NCI-H1694 treated with DMSO at 0.1 percent for 48 hours (cell line): ENCODE results near the gene FDX2.
"Not testable (repeated sequence)": the region's sequence is repeated elsewhere in the genome, so short reads cannot be mapped to it uniquely, and the experiment has no call there.

Source experiments
- DNase-seq: peaks from one replicate; lab custom pipeline; 2025; lab: John Stamatoyannopoulos, UW

FDX2 gene

GRCh38 chr19:10315335-10316214, at the start of gene FDX2:
Gene FDX2, minus strand, starts transcription at chr19:10316015. Its CDS starts 19 bp downstream, at chr19:10315996.
- peak; percentile 41 for DNase-seq

- DNase-seq, result no peak
Observed at GRCh38 chr19:10365518-10365917, 49.7 kb upstream of the FDX2 start.

GRCh38 chr19:10364644-10365043, 48.8 kb upstream of the FDX2 start:
- no peak for DNase-seq

- no peak for DNase-seq
Observed at GRCh38 chr19:10363789-10364281, 48.0 kb upstream of the FDX2 start.

GRCh38 chr19:10362259-10362658, 46.4 kb upstream of the FDX2 start:
- DNase-seq, result no peak

- no peak for DNase-seq
Observed at GRCh38 chr19:10361569-10362011, 45.8 kb upstream of the FDX2 start.

GRCh38 chr19:10356431-10356830, 40.6 kb upstream of the FDX2 start:
- DNase-seq, result no peak

GRCh38 chr19:10353793-10354391, 38.1 kb upstream of the FDX2 start:
- no peak for DNase-seq

- DNase-seq, result no peak
Observed at GRCh38 chr19:10352764-10353671, 37.2 kb upstream of the FDX2 start.

- DNase-seq, result no peak
Observed at GRCh38 chr19:10346509-10346908, 30.7 kb upstream of the FDX2 start.

GRCh38 chr19:10344780-10345179, 29.0 kb upstream of the FDX2 start:
- no peak for DNase-seq

- no peak for DNase-seq
Observed at GRCh38 chr19:10343495-10343894, 27.7 kb upstream of the FDX2 start.

- no peak for DNase-seq
Observed at GRCh38 chr19:10339977-10340376, 24.2 kb upstream of the FDX2 start.

GRCh38 chr19:10339380-10339960, 23.7 kb upstream of the FDX2 start, which contains the start of gene ICAM3:
Gene ICAM3, minus strand, starts transcription at chr19:10339624. Its CDS starts 10 bp downstream, at chr19:10339614.
- DNase-seq, result no peak

- no peak for DNase-seq
Observed at GRCh38 chr19:10338940-10339339, 23.1 kb upstream of the FDX2 start.

- DNase-seq, result not testable (repeated sequence)
Observed at GRCh38 chr19:10336725-10337124, 20.9 kb upstream of the FDX2 start.

- DNase-seq, result no peak
Observed at GRCh38 chr19:10335352-10335985, 19.7 kb upstream of the FDX2 start.

GRCh38 chr19:10334588-10335351, 19.0 kb upstream of the FDX2 start:
- peak; percentile 3 for DNase-seq

- DNase-seq, result no peak
Observed at GRCh38 chr19:10333758-10334587, 18.2 kb upstream of the FDX2 start.
